ENCODE data around the gene ISOC1. TPM values are rescaled to one million over a fixed set of nuclear protein-coding genes. Genes with fewer than 3 reads are reported as not detected.

Gene ISOC1
- polyA plus RNA-seq, result 10 to 100 TPM; 43.8 to 65.4 (median 55.9) TPM
- long read RNA-seq, donor 1, transcript ISOC1-201 (5 exons, 1,940 nt), result major isoform, 69 of 69 reads
- long read RNA-seq, donor 1, partial matches to known transcripts, result 0 of 69 reads
- long read RNA-seq, donor 1, other reads (novel, unspliced or antisense), result 0 of 69 reads
- long read RNA-seq, donor 2, transcript ISOC1-201 (5 exons, 1,940 nt), result major isoform, 26 of 32 reads
- long read RNA-seq, donor 2, partial matches to known transcripts, result 6 of 32 reads
- long read RNA-seq, donor 2, other reads (novel, unspliced or antisense), result 0 of 32 reads
- long read RNA-seq, donor 3, transcript ISOC1-201 (5 exons, 1,940 nt), result major isoform, 18 of 18 reads
- long read RNA-seq, donor 3, partial matches to known transcripts, result 0 of 18 reads
- long read RNA-seq, donor 3, other reads (novel, unspliced or antisense), result 0 of 18 reads
- long read RNA-seq, donor 4, partial matches to known transcripts, result 0 of 2 reads
- long read RNA-seq, donor 4, other reads (novel, unspliced or antisense), result 0 of 2 reads
- long read RNA-seq, donor 5, transcript ISOC1-201 (5 exons, 1,940 nt), result major isoform, 8 of 18 reads
- long read RNA-seq, donor 5, partial matches to known transcripts, result 10 of 18 reads
- long read RNA-seq, donor 5, other reads (novel, unspliced or antisense), result 0 of 18 reads
- long read RNA-seq, donor 6, transcript ISOC1-201 (5 exons, 1,940 nt), result major isoform, 24 of 24 reads
- long read RNA-seq, donor 6, partial matches to known transcripts, result 0 of 24 reads
- long read RNA-seq, donor 6, other reads (novel, unspliced or antisense), result 0 of 24 reads
- long read RNA-seq, donor 7, transcript ISOC1-201 (5 exons, 1,940 nt), result major isoform, 87 of 105 reads
- long read RNA-seq, donor 7, partial matches to known transcripts, result 18 of 105 reads
- long read RNA-seq, donor 7, other reads (novel, unspliced or antisense), result 0 of 105 reads
- long read RNA-seq, donor 8, partial matches to known transcripts, result 0 of 2 reads
- long read RNA-seq, donor 8, other reads (novel, unspliced or antisense), result 0 of 2 reads
- long read RNA-seq, donor 9, transcript ISOC1-201 (5 exons, 1,940 nt), result major isoform, 6 of 6 reads
- long read RNA-seq, donor 9, partial matches to known transcripts, result 0 of 6 reads
- long read RNA-seq, donor 9, other reads (novel, unspliced or antisense), result 0 of 6 reads
- long read RNA-seq, donor 10, transcript ISOC1-201 (5 exons, 1,940 nt), result major isoform, 30 of 30 reads
- long read RNA-seq, donor 10, partial matches to known transcripts, result 0 of 30 reads
- long read RNA-seq, donor 10, other reads (novel, unspliced or antisense), result 0 of 30 reads

- DNase-seq (peak; percentile 92 to 97), FAIRE-seq (no peak)
- H3K27ac ChIP-seq (ENCODE audit: low read depth in 1 of 3, low read length in 2 of 3), result peak within 1 kb of the TSS; percentile 85 to 99 (median 94)
- H3K4me1 ChIP-seq (ENCODE audit: control insufficient read depth in 3 of 3, insufficient read depth in 2 of 3, low read depth in 1 of 3, low read length in 2 of 3), result peaks cover 4 to 11% (median 8%) of the 10 kb centered on the region in 3 donors
- H3K36me3 ChIP-seq (ENCODE audit: control insufficient read depth in 3 of 3, insufficient read depth in 2 of 3, low read depth in 1 of 3, low read length in 3 of 3), result peaks cover 0 to 3% (median 0%) of the 10 kb centered on the region in 3 donors
- WGBS, 3 donors, result 0 to 1% (median 1%) methylated on average over 51 to 87 of the region's 87 CpGs
- peak within 1 kb of the TSS; percentile 83 to 95 (median 84) for H3K4me3 ChIP-seq (ENCODE audit: low read depth in 1 of 3, low read length in 3 of 3)
- no peaks in the 10 kb centered on the region for H3K27me3 ChIP-seq (ENCODE audit: control insufficient read depth in 3 of 3, insufficient read depth in 3 of 3, low read length in 3 of 3)
- H3K9me3 ChIP-seq (ENCODE audit: control insufficient read depth in 2 of 2, insufficient read depth in 1 of 2, low read depth in 1 of 2, low read length in 1 of 2), result no peaks in the 10 kb centered on the region
Measured at GRCh38 chr5:129094087-129094923, at the start of gene ISOC1. TSS of gene ISOC1 (plus strand) at chr5:129094749. CDS start at chr5:129094767, 18 bp downstream.

GRCh38 chr5:129046151-129046550 is 48.4 kb upstream of the ISOC1 start:
- H3K36me3 ChIP-seq (ENCODE audit: control insufficient read depth in 3 of 3, insufficient read depth in 2 of 3, low read depth in 1 of 3, low read length in 3 of 3), result no peaks in the 10 kb centered on the region
- H3K27me3 ChIP-seq (ENCODE audit: control insufficient read depth in 3 of 3, insufficient read depth in 3 of 3, low read length in 3 of 3), result no peaks in the 10 kb centered on the region
- FAIRE-seq (no peak), DNase-seq (no peak)
- H3K9me3 ChIP-seq (ENCODE audit: control insufficient read depth in 2 of 2, insufficient read depth in 1 of 2, low read depth in 1 of 2, low read length in 1 of 2), result peaks cover 0 to 9% of the 10 kb centered on the region in 2 donors
- H3K4me3 ChIP-seq (ENCODE audit: low read depth in 1 of 3, low read length in 3 of 3), result no peak overlapping the region
- H3K4me1 ChIP-seq (ENCODE audit: control insufficient read depth in 3 of 3, insufficient read depth in 2 of 3, low read depth in 1 of 3, low read length in 2 of 3), result no peaks in the 10 kb centered on the region
- H3K27ac ChIP-seq (ENCODE audit: low read depth in 1 of 3, low read length in 2 of 3), result no peak overlapping the region

DNA sequence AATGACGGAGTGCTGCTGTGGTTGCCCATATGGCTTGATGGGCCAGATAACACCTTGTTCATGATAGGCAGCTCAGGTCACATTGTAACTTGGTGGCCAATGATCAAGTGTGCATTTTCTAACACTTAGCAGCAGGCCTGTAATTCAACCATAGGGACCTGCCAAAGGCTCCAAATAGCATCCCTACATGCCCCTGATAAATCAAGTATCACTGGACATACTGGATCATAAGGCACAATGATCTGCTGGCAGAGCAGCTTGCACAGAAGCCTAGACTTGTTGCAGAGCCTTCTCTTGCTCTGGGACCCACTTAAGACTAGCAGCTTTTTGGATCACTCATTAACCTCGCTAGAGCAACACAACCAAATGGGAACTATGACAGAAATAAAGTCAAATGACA is 46.0 kb upstream of the ISOC1 start:
- no peaks in the 10 kb centered on the region for H3K36me3 ChIP-seq (ENCODE audit: control insufficient read depth in 3 of 3, insufficient read depth in 2 of 3, low read depth in 1 of 3, low read length in 3 of 3)
- WGBS, 3 donors, result 41 to 69% (median 58%) methylated on average over 2 of the region's 2 CpGs
- FAIRE-seq (no peak), DNase-seq (no peak)
- no peaks in the 10 kb centered on the region for H3K4me1 ChIP-seq (ENCODE audit: control insufficient read depth in 3 of 3, insufficient read depth in 2 of 3, low read depth in 1 of 3, low read length in 2 of 3)
- H3K27ac ChIP-seq (ENCODE audit: low read depth in 1 of 3, low read length in 2 of 3), result no peak overlapping the region
- peaks cover 0 to 6% of the 10 kb centered on the region in 2 donors for H3K9me3 ChIP-seq (ENCODE audit: control insufficient read depth in 2 of 2, insufficient read depth in 1 of 2, low read depth in 1 of 2, low read length in 1 of 2)
- H3K4me3 ChIP-seq (ENCODE audit: low read depth in 1 of 3, low read length in 3 of 3), result no peak overlapping the region
- H3K27me3 ChIP-seq (ENCODE audit: control insufficient read depth in 3 of 3, insufficient read depth in 3 of 3, low read length in 3 of 3), result no peaks in the 10 kb centered on the region

GRCh38 chr5:129049126-129049799 is 45.3 kb upstream of the ISOC1 start:
- FAIRE-seq (no peak), DNase-seq (no peak)
- no peaks in the 10 kb centered on the region for H3K9me3 ChIP-seq (ENCODE audit: control insufficient read depth in 2 of 2, insufficient read depth in 1 of 2, low read depth in 1 of 2, low read length in 1 of 2)
- no peak overlapping the region for H3K4me3 ChIP-seq (ENCODE audit: low read depth in 1 of 3, low read length in 3 of 3)
- H3K36me3 ChIP-seq (ENCODE audit: control insufficient read depth in 3 of 3, insufficient read depth in 2 of 3, low read depth in 1 of 3, low read length in 3 of 3), result no peaks in the 10 kb centered on the region
- H3K4me1 ChIP-seq (ENCODE audit: control insufficient read depth in 3 of 3, insufficient read depth in 2 of 3, low read depth in 1 of 3, low read length in 2 of 3), result no peaks in the 10 kb centered on the region
- H3K27me3 ChIP-seq (ENCODE audit: control insufficient read depth in 3 of 3, insufficient read depth in 3 of 3, low read length in 3 of 3), result no peaks in the 10 kb centered on the region
- H3K27ac ChIP-seq (ENCODE audit: low read depth in 1 of 3, low read length in 2 of 3), result no peak overlapping the region
- WGBS, 3 donors, result 32 to 47% (median 33%) methylated on average over 2 of the region's 2 CpGs

DNA sequence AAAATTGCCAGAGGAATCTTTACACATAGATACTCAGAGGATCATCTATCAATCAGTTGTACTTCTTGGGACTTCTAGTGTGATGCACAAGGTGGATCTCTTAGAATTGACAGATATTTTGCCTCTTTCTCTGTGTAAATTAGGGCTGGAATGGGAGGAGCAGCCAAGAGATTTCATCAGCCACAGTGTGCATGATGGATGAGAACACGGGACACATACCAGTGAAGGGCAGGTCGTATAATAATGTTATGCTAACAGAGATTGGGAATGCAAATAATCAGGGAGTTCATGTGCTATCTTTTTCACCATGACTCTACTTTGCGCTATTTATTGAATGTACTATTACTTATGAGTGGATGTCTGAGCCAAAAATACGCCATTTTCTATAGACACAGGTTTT is 43.3 kb upstream of the ISOC1 start:
- Histone ChIP-seq H3K27me3 (ENCODE audit: control insufficient read depth in 3 of 3, insufficient read depth in 3 of 3, low read length in 3 of 3) (no peaks in the 10 kb centered on the region), H3K9me3 (ENCODE audit: control insufficient read depth in 2 of 2, insufficient read depth in 1 of 2, low read depth in 1 of 2, low read length in 1 of 2) (no peaks in the 10 kb centered on the region), H3K27ac (ENCODE audit: low read depth in 1 of 3, low read length in 2 of 3) (no peak overlapping the region), H3K4me3 (ENCODE audit: low read depth in 1 of 3, low read length in 3 of 3) (no peak overlapping the region), H3K36me3 (ENCODE audit: control insufficient read depth in 3 of 3, insufficient read depth in 2 of 3, low read depth in 1 of 3, low read length in 3 of 3) (no peaks in the 10 kb centered on the region), H3K4me1 (ENCODE audit: control insufficient read depth in 3 of 3, insufficient read depth in 2 of 3, low read depth in 1 of 3, low read length in 2 of 3) (no peaks in the 10 kb centered on the region)
- DNase-seq (no peak), FAIRE-seq (no peak)
- WGBS, 3 donors, result 23 to 72% (median 36%) methylated on average over 4 of the region's 4 CpGs

DNA sequence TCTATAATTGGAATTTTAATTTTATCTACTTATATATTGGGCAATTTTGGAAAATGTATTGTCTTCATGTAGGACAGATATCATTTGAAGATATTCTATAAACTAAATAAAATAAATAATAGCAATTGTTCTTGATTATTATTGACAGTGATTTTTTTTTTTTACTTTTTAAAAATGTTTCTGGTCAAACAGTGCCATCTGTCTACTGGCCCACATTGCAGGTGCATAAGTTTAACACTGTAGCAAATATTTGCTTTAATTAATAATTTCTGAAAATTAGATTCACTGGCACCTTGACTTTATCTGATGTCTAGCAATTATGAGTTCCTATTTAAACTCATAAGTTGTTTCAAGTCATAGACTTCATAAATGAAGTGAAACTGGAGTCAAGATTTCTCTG is 41.1 kb upstream of the ISOC1 start:
- Histone ChIP-seq H3K4me1 (ENCODE audit: control insufficient read depth in 3 of 3, insufficient read depth in 2 of 3, low read depth in 1 of 3, low read length in 2 of 3) (no peaks in the 10 kb centered on the region), H3K27ac (ENCODE audit: low read depth in 1 of 3, low read length in 2 of 3) (no peak overlapping the region), H3K27me3 (ENCODE audit: control insufficient read depth in 3 of 3, insufficient read depth in 3 of 3, low read length in 3 of 3) (no peaks in the 10 kb centered on the region), H3K9me3 (ENCODE audit: control insufficient read depth in 2 of 2, insufficient read depth in 1 of 2, low read depth in 1 of 2, low read length in 1 of 2) (peaks cover 0 to 4% of the 10 kb centered on the region in 2 donors), H3K4me3 (ENCODE audit: low read depth in 1 of 3, low read length in 3 of 3) (no peak overlapping the region), H3K36me3 (ENCODE audit: control insufficient read depth in 3 of 3, insufficient read depth in 2 of 3, low read depth in 1 of 3, low read length in 3 of 3) (no peaks in the 10 kb centered on the region)
- DNase-seq, result no peak
- FAIRE-seq, result no peak

DNA sequence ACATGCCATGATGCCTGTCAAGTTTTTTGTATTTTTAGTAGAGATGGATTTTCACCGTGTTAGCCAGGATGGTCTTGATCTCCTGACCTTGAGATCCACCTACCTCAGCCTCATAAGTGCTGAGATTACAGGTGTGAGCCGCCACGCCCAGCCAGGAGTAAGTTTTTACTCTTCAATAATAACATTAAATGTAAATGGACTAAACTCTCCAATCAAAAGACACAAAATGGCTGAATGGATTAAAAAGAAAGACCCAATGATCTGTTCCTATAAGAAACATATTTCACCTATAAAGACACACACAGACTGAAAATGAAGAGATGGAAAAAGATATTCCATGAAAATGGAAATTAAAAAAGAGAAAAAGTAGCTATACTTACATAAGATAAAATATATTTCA is 37.2 kb upstream of the ISOC1 start:
- Histone ChIP-seq H3K4me1 (ENCODE audit: control insufficient read depth in 3 of 3, insufficient read depth in 2 of 3, low read depth in 1 of 3, low read length in 2 of 3) (no peaks in the 10 kb centered on the region), H3K27ac (ENCODE audit: low read depth in 1 of 3, low read length in 2 of 3) (no peak overlapping the region), H3K36me3 (ENCODE audit: control insufficient read depth in 3 of 3, insufficient read depth in 2 of 3, low read depth in 1 of 3, low read length in 3 of 3) (no peaks in the 10 kb centered on the region), H3K27me3 (ENCODE audit: control insufficient read depth in 3 of 3, insufficient read depth in 3 of 3, low read length in 3 of 3) (no peaks in the 10 kb centered on the region), H3K4me3 (ENCODE audit: low read depth in 1 of 3, low read length in 3 of 3) (no peak overlapping the region), H3K9me3 (ENCODE audit: control insufficient read depth in 2 of 2, insufficient read depth in 1 of 2, low read depth in 1 of 2, low read length in 1 of 2) (peaks cover 0 to 4% of the 10 kb centered on the region in 2 donors)
- FAIRE-seq (no peak), DNase-seq (no peak)
- WGBS, 3 donors, result 83 to 88% (median 88%) methylated on average over 3 of the region's 3 CpGs

All from small intestine (tissue), 16 donors.